ENCODE data around the gene HIVEP3. TPM values are rescaled to one million over a fixed set of nuclear protein-coding genes. Genes with fewer than 3 reads are reported as not detected.
A peak's percentile ranks its signal among the peaks of the same experiment; 100 is the strongest.
"Not testable (repeated sequence)": the region's sequence is repeated elsewhere in the genome, so short reads cannot be mapped to it uniquely, and the experiment has no call there.

Gene HIVEP3
- total RNA-seq, result 1 to 10 TPM; 6.3 TPM
- 1 to 10 TPM; 5.5 to 9.8 (median 5.8) TPM for polyA plus RNA-seq
- 2.6 to 75.4 (median 5.8) reads per million in 6 experiments for total RNA-seq

GRCh38 chr1:41918450-41919043, at the start of gene HIVEP3:
Gene HIVEP3, minus strand, starts transcription at chr1:41918922.
- H3K4me1 Mint-ChIP-seq, result peaks cover 38 to 72% (median 70%) of the 10 kb centered on the region in 4 donors
- H3K36me3 Mint-ChIP-seq, result no peaks in the 10 kb centered on the region
- POLR2A ChIA-PET, result interaction anchor here (0.6 to 8.6 kb wide), 5 partner anchors 13 to 420 kb away, joined by 4 to 114 read pairs (median 8); no protein-coding TSS in a partner anchor
- peaks cover 0 to 3% (median 0%) of the 10 kb centered on the region in 5 donors for H3K27me3 Mint-ChIP-seq
- H3K27ac Mint-ChIP-seq, result peak within 1 kb of the TSS; percentile 89 to 98 (median 96)
- peak in 1 of 10 donors; percentile 7 for DNase-seq
- peaks cover 0 to 8% (median 0%) of the 10 kb centered on the region in 9 donors for H3K9me3 Mint-ChIP-seq
- peak within 1 kb of the TSS; percentile 84 to 98 (median 92) for H3K4me3 Mint-ChIP-seq
- no peak for ATAC-seq

- Mint-ChIP-seq H3K27me3 (no peaks in the 10 kb centered on the region), H3K9me3 (peaks cover 0 to 30% (median 13%) of the 10 kb centered on the region in 9 donors), H3K4me1 (peaks cover 0 to 9% (median 8%) of the 10 kb centered on the region in 4 donors), H3K27ac (no peak overlapping the region), H3K36me3 (peaks cover 3 to 17% (median 12%) of the 10 kb centered on the region in 3 donors), H3K4me3 (no peak overlapping the region)
- POLR2A ChIA-PET, result no interaction called here
- no peak for ATAC-seq
- DNase-seq, result no peak
Measured at GRCh38 chr1:41964400-41964799, 45.7 kb upstream of the HIVEP3 start.

GRCh38 chr1:41963636-41964035, 44.9 kb upstream of the HIVEP3 start:
- Mint-ChIP-seq H3K9me3 (peaks cover 0 to 22% (median 11%) of the 10 kb centered on the region in 9 donors), H3K27me3 (no peaks in the 10 kb centered on the region), H3K4me3 (no peak overlapping the region), H3K36me3 (peaks cover 3 to 20% (median 12%) of the 10 kb centered on the region in 3 donors), H3K27ac (no peak overlapping the region), H3K4me1 (peaks cover 0 to 9% (median 8%) of the 10 kb centered on the region in 4 donors)
- ATAC-seq, result no peak
- DNase-seq, result no peak
- POLR2A ChIA-PET, result no interaction called here

GRCh38 chr1:41958015-41958673, 39.4 kb upstream of the HIVEP3 start:
- DNase-seq (no peak), ATAC-seq (no peak)
- H3K36me3 Mint-ChIP-seq, result peaks cover 0 to 3% (median 0%) of the 10 kb centered on the region in 3 donors
- peak overlapping the region in 1 of 10 donors; percentile 56 for H3K27ac Mint-ChIP-seq
- H3K4me1 Mint-ChIP-seq, result peaks cover 3 to 18% (median 6%) of the 10 kb centered on the region in 4 donors
- POLR2A ChIA-PET, result no interaction called here
- peaks cover 0 to 3% (median 0%) of the 10 kb centered on the region in 9 donors for H3K9me3 Mint-ChIP-seq
- H3K27me3 Mint-ChIP-seq, result no peaks in the 10 kb centered on the region
- H3K4me3 Mint-ChIP-seq, result no peak overlapping the region

- no peak overlapping the region for H3K4me3 Mint-ChIP-seq
Measured at GRCh38 chr1:41957568-41957967, 38.8 kb upstream of the HIVEP3 start.

GRCh38 chr1:41955461-41956159, 36.9 kb upstream of the HIVEP3 start:
- DNase-seq, result no peak
- Mint-ChIP-seq H3K27me3 (no peaks in the 10 kb centered on the region), H3K4me1 (peaks cover 3 to 13% (median 6%) of the 10 kb centered on the region in 4 donors), H3K36me3 (peaks cover 0 to 15% (median 14%) of the 10 kb centered on the region in 3 donors), H3K27ac (no peak overlapping the region), H3K4me3 (no peak overlapping the region), H3K9me3 (peaks cover 0 to 14% (median 7%) of the 10 kb centered on the region in 9 donors)
- ATAC-seq, result no peak
- POLR2A ChIA-PET, result no interaction called here

More at GRCh38 chr1:41957568-41957967, 38.8 kb upstream of the HIVEP3 start:
- Mint-ChIP-seq H3K27me3 (no peaks in the 10 kb centered on the region), H3K27ac (no peak overlapping the region), H3K4me1 (peaks cover 3 to 18% (median 6%) of the 10 kb centered on the region in 4 donors), H3K36me3 (peaks cover 0 to 3% (median under 1%) of the 10 kb centered on the region in 3 donors), H3K9me3 (peaks cover 0 to 3% (median 0%) of the 10 kb centered on the region in 9 donors)
- POLR2A ChIA-PET, result no interaction called here
- ATAC-seq (no peak), DNase-seq (no peak)

GRCh38 chr1:41954533-41954944, 35.8 kb upstream of the HIVEP3 start:
- H3K27me3 Mint-ChIP-seq, result no peaks in the 10 kb centered on the region
- no peak for DNase-seq
- no peak for ATAC-seq
- peaks cover 0 to 25% (median 9%) of the 10 kb centered on the region in 9 donors for H3K9me3 Mint-ChIP-seq
- H3K27ac Mint-ChIP-seq, result no peak overlapping the region
- peaks cover 0 to 25% (median 25%) of the 10 kb centered on the region in 3 donors for H3K36me3 Mint-ChIP-seq
- H3K4me1 Mint-ChIP-seq, result peaks cover 2 to 13% (median 4%) of the 10 kb centered on the region in 4 donors
- no peak overlapping the region for H3K4me3 Mint-ChIP-seq
- POLR2A ChIA-PET, result no interaction called here

- Mint-ChIP-seq H3K27me3 (no peaks in the 10 kb centered on the region), H3K36me3 (peaks cover 0 to 32% (median 23%) of the 10 kb centered on the region in 3 donors), H3K9me3 (peaks cover 0 to 32% (median 9%) of the 10 kb centered on the region in 9 donors), H3K27ac (no peak overlapping the region), H3K4me3 (no peak overlapping the region), H3K4me1 (peaks cover 0 to 11% (median 4%) of the 10 kb centered on the region in 4 donors)
- POLR2A ChIA-PET, result no interaction called here
- no peak for DNase-seq
- no peak for ATAC-seq
Measured at GRCh38 chr1:41953291-41953690, 34.6 kb upstream of the HIVEP3 start.

- Mint-ChIP-seq H3K9me3 (peaks cover 0 to 32% (median 9%) of the 10 kb centered on the region in 9 donors), H3K4me3 (no peak overlapping the region), H3K4me1 (peaks cover under 1 to 10% (median 4%) of the 10 kb centered on the region in 4 donors), H3K27ac (peak overlapping the region in 1 of 10 donors; percentile 68), H3K27me3 (no peaks in the 10 kb centered on the region), H3K36me3 (peaks cover 0 to 32% (median 24%) of the 10 kb centered on the region in 3 donors)
- ATAC-seq (no peak), DNase-seq (no peak)
- POLR2A ChIA-PET, result no interaction called here
Measured at GRCh38 chr1:41952208-41952607, 33.5 kb upstream of the HIVEP3 start.

- H3K27me3 Mint-ChIP-seq, DNase-seq, H3K27ac Mint-ChIP-seq, POLR2A ChIA-PET, ATAC-seq, H3K4me3 Mint-ChIP-seq: not testable (repeated sequence)
- H3K36me3 Mint-ChIP-seq, result peaks cover 0 to 32% (median 24%) of the 10 kb centered on the region in 3 donors
- peaks cover 0 to 10% (median 5%) of the 10 kb centered on the region in 4 donors for H3K4me1 Mint-ChIP-seq
- peaks cover 0 to 32% (median 9%) of the 10 kb centered on the region in 9 donors for H3K9me3 Mint-ChIP-seq
Measured at GRCh38 chr1:41951492-41951891, 32.8 kb upstream of the HIVEP3 start.

GRCh38 chr1:41950820-41951219, 32.1 kb upstream of the HIVEP3 start:
- ATAC-seq (no peak), DNase-seq (no peak)
- POLR2A ChIA-PET, result no interaction called here
- Mint-ChIP-seq H3K4me3 (no peak overlapping the region), H3K36me3 (peaks cover 0 to 32% (median 24%) of the 10 kb centered on the region in 3 donors), H3K4me1 (peaks cover 0 to 9% (median 5%) of the 10 kb centered on the region in 4 donors), H3K27me3 (no peaks in the 10 kb centered on the region), H3K27ac (no peak overlapping the region), H3K9me3 (peaks cover 0 to 32% (median 9%) of the 10 kb centered on the region in 9 donors)

- H3K27me3 Mint-ChIP-seq, POLR2A ChIA-PET, H3K4me1 Mint-ChIP-seq, ATAC-seq, DNase-seq, H3K27ac Mint-ChIP-seq, H3K4me3 Mint-ChIP-seq: not testable (repeated sequence)
- peaks cover 0 to 32% (median 27%) of the 10 kb centered on the region in 3 donors for H3K36me3 Mint-ChIP-seq
- peaks cover 0 to 31% (median 9%) of the 10 kb centered on the region in 9 donors for H3K9me3 Mint-ChIP-seq
Measured at GRCh38 chr1:41945946-41946345, 27.2 kb upstream of the HIVEP3 start.

All from naive thymus-derived CD8-positive, alpha-beta T cell (primary cell).